Panc1 (cell line): ENCODE results near the gene RPL3. TPM values are rescaled to one million over a fixed set of nuclear protein-coding genes. Genes with fewer than 3 reads are reported as not detected.

Experiments
- ATAC-seq: fragments of 200-7000 bp; cut with Tn5 transposase; 2 replicates; pipeline ENCODE4 v1.9.1; 2020; ENCODE audit warnings: mild to moderate bottlenecking, moderate library complexity
- BruUV-seq: library from RNA; stranded (reverse); fragments of 400-500 nt; replicated peaks from 2 replicates; lab custom pipeline; 2021; lab: Mats Ljungman, UMichigan
- CTCF ChIA-PET: fragments of 300-600 bp; sonication (Branson Sonifier 250); formaldehyde crosslinking; loops from one replicate; lab custom pipeline; 2022; ENCODE audit warnings: antibody characterized with exemption; lab: Charles Lee
- POLR2A ChIA-PET: fragments of 300-600 bp; sonication (Branson Sonifier 250); formaldehyde crosslinking; loops from one replicate; lab custom pipeline; 2022; ENCODE audit warnings: antibody characterized with exemption; lab: Charles Lee
- DNase-seq: peaks from one replicate; pipeline ENCODE4 v3.0.0-alpha.2; 2010; ENCODE audit warnings: low read depth, low spot score
- H3K27ac ChIP-seq: 2 replicates; pipeline ENCODE4 v1.5.1; 2011; ENCODE audit warnings: mild to moderate bottlenecking, low read length, inconsistent platforms
- H3K27me3 ChIP-seq: fragments of 200-500 bp; sonication (Bioruptor generic); 2 replicates; pipeline ENCODE4 v1.6.0; 2014; ENCODE audit warnings: low read length, inconsistent platforms; ENCODE audit not compliant: control insufficient read depth, insufficient read depth
- H3K36me3 ChIP-seq: fragments of 200-500 bp; sonication (Bioruptor generic); 2 replicates; pipeline ENCODE4 v1.5.1; 2014; ENCODE audit warnings: inconsistent platforms, mild to moderate bottlenecking, low read length, moderate library complexity; ENCODE audit not compliant: control insufficient read depth, insufficient read depth
- H3K4me1 ChIP-seq: 2 replicates; pipeline ENCODE4 v1.5.1; 2011; ENCODE audit warnings: inconsistent platforms, mild to moderate bottlenecking, low read length, moderate library complexity; ENCODE audit not compliant: control insufficient read depth, insufficient read depth
- H3K4me3 ChIP-seq, 2 experiments: 2 replicates each; pipeline ENCODE4 v1.5.1; 2011 to 2012; ENCODE audit warnings: low read depth in 2 of 2, low read length in 2 of 2, mild to moderate bottlenecking in 2 of 2, inconsistent platforms in 1 of 2, moderate library complexity in 1 of 2
- H3K9me3 ChIP-seq: fragments of 200-500 bp; sonication (Bioruptor generic); 2 replicates; pipeline ENCODE4 v1.5.1; 2014; ENCODE audit warnings: low read depth, mild to moderate bottlenecking, inconsistent platforms, low read length, moderate library complexity; ENCODE audit not compliant: control insufficient read depth, insufficient read depth
- CTCF ChIP-seq: fragments of 450-650 bp; IDR thresholded peaks from 2 replicates; pipeline ENCODE4 v1.5.1; 2017; ENCODE audit warnings: mild to moderate bottlenecking
- POLR2AphosphoS5 ChIP-seq: IDR thresholded peaks from 2 replicates; pipeline ENCODE4 v1.6.1; 2012; ENCODE audit warnings: mild to moderate bottlenecking, low read depth, low read length, moderate library complexity
- REST ChIP-seq, 2 experiments: IDR thresholded peaks; 2 replicates each; pipeline ENCODE4 v1.6.1; 2011 to 2012; ENCODE audit warnings: low read depth in 2 of 2, control low read depth in 1 of 2, low read length in 1 of 2, mild to moderate bottlenecking in 1 of 2, moderate library complexity in 1 of 2; ENCODE audit not compliant: insufficient read depth in 1 of 2
- SIN3A ChIP-seq: IDR thresholded peaks from 2 replicates; pipeline ENCODE4 v1.6.1; 2012; ENCODE audit warnings: low read depth, mild to moderate bottlenecking, low read length, moderate library complexity, borderline replicate concordance; ENCODE audit not compliant: insufficient read depth
- TCF7L2 ChIP-seq: IDR thresholded peaks from 2 replicates; pipeline ENCODE4 v1.6.1; 2011; ENCODE audit warnings: mild to moderate bottlenecking, low read depth, low read length, inconsistent platforms
- in situ Hi-C: cut with HindIII; loops from 2 replicates; pipeline ENCODE4 v1.10.0; 2016; ENCODE audit warnings: low sequenced_read_pairs, low pct_unique_long_range_greater_than_20kb
- intact Hi-C: fragments of 100-400 bp; cut with micrococcal nuclease; formaldehyde crosslinking; loops from one replicate; pipeline ENCODE4 v1.10.0; 2022; ENCODE audit not compliant: unreplicated experiment
- total RNA-seq: library from RNA; stranded (reverse); gene quantifications from one replicate; pipeline ENCODE4 v1.2.1, GENCODE V29; 2021; ENCODE audit not compliant: unreplicated experiment

RPL3 gene
- total RNA-seq, 1 experiment from 2014 or later, result 885 TPM

GRCh38 chr22:39315389-39315788 lies 4.0 kb downstream of the RPL3 start:
- Histone ChIP-seq H3K27ac (peak overlapping the region; percentile 98), H3K4me3 (peak overlapping the region; percentile 91 to 96), H3K4me1 (peaks cover 48% of the 10 kb centered on the region), H3K9me3 (no peaks in the 10 kb centered on the region), H3K36me3 (peaks cover 20% of the 10 kb centered on the region), H3K27me3 (no peaks in the 10 kb centered on the region)
- intact Hi-C loops, result no loop called here
- BruUV-seq, result no TSS peak
- POLR2A ChIA-PET, result no interaction called here
- no peak for DNase-seq
- in situ Hi-C loops, result no loop called here
- no peak for ATAC-seq
- CTCF ChIA-PET, result no interaction called here
- TF ChIP-seq TCF7L2 (0 out of 2 replicates have a peak, but pooled peaks have one; percentile 33), SIN3A (no peak)

- ATAC-seq (no peak), DNase-seq (no peak)
- ChIA-PET CTCF (no interaction called here), POLR2A (interaction anchor here (0.5 kb wide), 1 partner anchor 31 kb away, joined by 3 read pairs; no protein-coding TSS in a partner anchor)
- BruUV-seq, result no TSS peak
- intact Hi-C loops (loop anchor here (5.0 kb wide), 1 partner anchor 142 kb away; no protein-coding TSS in a partner anchor), in situ Hi-C loops (no loop called here)
- no peak for TF ChIP-seq REST (IDR thresholded peaks at IDR 0.05; ENCODE audit: insufficient read depth in 1 of 2, low read depth in 2 of 2, low read length in 1 of 2)
- no peak for TF ChIP-seq TCF7L2
- peak; percentile 41 for TF ChIP-seq CTCF
- TF ChIP-seq POLR2AphosphoS5, result peak; percentile 22; the same call in 1 of the 2 replicates
- TF ChIP-seq SIN3A, result no peak
- Histone ChIP-seq H3K4me3 (peak overlapping the region; percentile 91 to 96), H3K36me3 (peaks cover 20% of the 10 kb centered on the region), H3K27ac (peak overlapping the region; percentile 98), H3K4me1 (peaks cover 58% of the 10 kb centered on the region), H3K9me3 (no peaks in the 10 kb centered on the region), H3K27me3 (no peaks in the 10 kb centered on the region)
These were observed 5.0 kb downstream of the RPL3 start for GRCh38 chr22:39314251-39314971.
